HepG2 (cell line): ENCODE data around the gene VWA7. TPM values are rescaled to one million over a fixed set of nuclear protein-coding genes. Genes with fewer than 3 reads are reported as not detected.

Experiments
- BRF2 ChIP-seq: sonication (generic); formaldehyde crosslinking; IDR thresholded peaks from 2 replicates; pipeline ENCODE4 v1.8.1; 2022; ENCODE audit warnings: mild to moderate bottlenecking, missing genetic modification reagents
- CHD2 ChIP-seq: IDR thresholded peaks from 2 replicates; pipeline ENCODE4 v1.6.1; 2011; ENCODE audit warnings: low read depth, low read length, improper control_type of control experiment
- FOSL1 ChIP-seq: sonication (generic); formaldehyde crosslinking; IDR thresholded peaks from 2 replicates; pipeline ENCODE4 v1.9.0; 2021; ENCODE audit warnings: missing genetic modification reagents, borderline replicate concordance
- HNF1A ChIP-seq, 2 experiments: sonication (generic) in 1 of 2; formaldehyde crosslinking in 1 of 2; IDR thresholded peaks; 2 replicates each; pipeline versions ENCODE4 v1.4.0 to v1.6.1; 2016 to 2020; ENCODE audit warnings: borderline replicate concordance in 1 of 2, low read depth in 1 of 2, mild to moderate bottlenecking in 1 of 2, missing genetic modification reagents in 1 of 2
- HOXA5 ChIP-seq: sonication (generic); formaldehyde crosslinking; IDR thresholded peaks from 2 replicates; pipeline ENCODE4 v1.4.0; 2020; ENCODE audit warnings: missing genetic modification reagents
- MAFG ChIP-seq: sonication (generic); formaldehyde crosslinking; IDR thresholded peaks from 2 replicates; pipeline ENCODE4 v1.5.1; 2020; ENCODE audit warnings: mild to moderate bottlenecking, missing genetic modification reagents
- PRDM10 ChIP-seq: sonication (generic); formaldehyde crosslinking; IDR thresholded peaks from 2 replicates; pipeline ENCODE4 v1.4.0; 2020; ENCODE audit warnings: low read depth, missing genetic modification reagents
- SKI ChIP-seq: fragments of 450-650 bp; IDR thresholded peaks from one replicate; pipeline ENCODE4 v1.6.1; 2018; ENCODE audit warnings: mild to moderate bottlenecking; ENCODE audit not compliant: partially characterized antibody
- SMAD9 ChIP-seq: sonication (generic); formaldehyde crosslinking; IDR thresholded peaks from 2 replicates; pipeline ENCODE4 v1.5.1; 2020; ENCODE audit warnings: mild to moderate bottlenecking, missing genetic modification reagents
- YEATS2 ChIP-seq: sonication (generic); formaldehyde crosslinking; IDR thresholded peaks from 2 replicates; pipeline ENCODE4 v1.4.0; 2020; ENCODE audit warnings: missing genetic modification reagents, borderline replicate concordance
- ZBTB38 ChIP-seq: sonication (generic); formaldehyde crosslinking; IDR thresholded peaks from 2 replicates; pipeline ENCODE4 v1.5.1; 2020; ENCODE audit warnings: mild to moderate bottlenecking, missing genetic modification reagents
- ZBTB4 ChIP-seq: sonication (generic); formaldehyde crosslinking; IDR thresholded peaks from 2 replicates; pipeline ENCODE4 v1.4.0; 2020; ENCODE audit warnings: missing genetic modification reagents, mild to moderate bottlenecking, borderline replicate concordance
- ZGPAT ChIP-seq: IDR thresholded peaks from 2 replicates; pipeline ENCODE4 v1.6.1; 2016; ENCODE audit warnings: mild to moderate bottlenecking
- ZNF263 ChIP-seq: sonication (generic); formaldehyde crosslinking; IDR thresholded peaks from 2 replicates; pipeline ENCODE4 v1.4.0; 2020; ENCODE audit warnings: missing genetic modification reagents
- ZNF446 ChIP-seq: sonication (generic); formaldehyde crosslinking; IDR thresholded peaks from 2 replicates; pipeline ENCODE4 v1.5.0; 2020; ENCODE audit warnings: mild to moderate bottlenecking, missing genetic modification reagents
- polyA plus RNA-seq, 8 experiments: library from polyadenylated mRNA; depleted of rRNA in 3 of 8; stranded (reverse) in 7 of 8; unstranded in 1 of 8; fragments of >200 nt; fragmentation: Illumina TruSeq in 4 of 8; extraction: Trizol in 4 of 8; gene quantifications; 2 replicates each; pipeline versions ENCODE4 v1.2.1 to v1.2.3, GENCODE V29; 2011 to 2016; ENCODE audit warnings: low read depth in 4 of 8, missing spikeins in 1 of 8, mixed read lengths in 1 of 8; ENCODE audit not compliant: insufficient read depth in 1 of 8
- total RNA-seq, 5 experiments: library from RNA; depleted of rRNA; stranded (reverse); fragments of >200 nt; fragmentation: Illumina TruSeq; extraction: Trizol; gene quantifications; 2 replicates each; pipeline ENCODE4 v1.2.3, GENCODE V29; 2016; ENCODE audit warnings: low read depth in 1 of 5

VWA7 gene
- total and polyA plus RNA-seq, 2 of the 13 experiments (the other 11 are each of a cell fraction or from before 2014, with no cell fraction given): 0.86 to 3.3 TPM

GRCh38 chr6:31729515-31729978, 47.6 kb downstream of the VWA7 start (continued):
- TF ChIP-seq PRDM10 (CRISPR knock-in tag): peak; percentile 79; the same call in 1 of the 2 replicates
- TF ChIP-seq ZBTB4 (CRISPR knock-in tag): no peak; the same call in 1 of the 2 replicates
- peak; percentile 73 for TF ChIP-seq ZGPAT
- TF ChIP-seq ZNF446 (CRISPR knock-in tag): no peak
- no peak; the same call in 1 of the 2 replicates for TF ChIP-seq HNF1A (IDR thresholded peaks at IDR 0.05; ENCODE audit: low read depth)
- TF ChIP-seq HNF1A (CRISPR knock-in tag; IDR thresholded peaks at IDR 0.05; ENCODE audit: borderline replicate concordance): peak; percentile 14; the same call in 1 of the 2 replicates
- no peak; the same call in 1 of the 2 replicates for TF ChIP-seq CHD2
- no peak for TF ChIP-seq FOSL1 (CRISPR knock-in tag)
- no peak for TF ChIP-seq BRF2 (CRISPR knock-in tag)
- peak; percentile 42; the same call in 1 of the 2 replicates for TF ChIP-seq ZNF263 (CRISPR knock-in tag)
- peak; percentile 47; the same call in 1 of the 2 replicates for TF ChIP-seq YEATS2 (CRISPR knock-in tag)
- TF ChIP-seq SKI: no peak
- TF ChIP-seq HOXA5 (CRISPR knock-in tag): peak; percentile 76
- peak; percentile 52; the same call in 1 of the 2 replicates for TF ChIP-seq SMAD9 (CRISPR knock-in tag)
- no peak for TF ChIP-seq ZBTB38 (CRISPR knock-in tag)
- TF ChIP-seq MAFG: no peak
